SW480 (cell line): ENCODE measurements around the gene TSPOAP1.
A peak's percentile ranks its signal among the peaks of the same experiment; 100 is the strongest.

Experiments used
- DNase-seq: peaks from one replicate; pipeline ENCODE4 v3.0.0-alpha.2; 2016; ENCODE audit warnings: low spot score

Gene TSPOAP1

GRCh38 chr17:58318065-58318481 lies 10.5 kb downstream of the TSPOAP1 start:
- DNase-seq, result no peak

GRCh38 chr17:58317421-58318064 lies 11.1 kb downstream of the TSPOAP1 start:
- DNase-seq, result peak; percentile 84

- DNase-seq, result no peak
Measured at GRCh38 chr17:58316260-58316960, 12.2 kb downstream of the TSPOAP1 start.

GRCh38 chr17:58315750-58316149 lies 12.8 kb downstream of the TSPOAP1 start:
- DNase-seq, result no peak

- DNase-seq, result no peak
Measured at GRCh38 chr17:58315281-58315711, 13.3 kb downstream of the TSPOAP1 start.

GRCh38 chr17:58314706-58315015 lies 13.9 kb downstream of the TSPOAP1 start:
- DNase-seq, result no peak

GRCh38 chr17:58313815-58314705 lies 14.5 kb downstream of the TSPOAP1 start:
- DNase-seq, result no peak

- DNase-seq, result no peak
Measured at GRCh38 chr17:58312829-58313228, 15.8 kb downstream of the TSPOAP1 start.

- DNase-seq, result no peak
Measured at GRCh38 chr17:58312021-58312630, 16.5 kb downstream of the TSPOAP1 start.

GRCh38 chr17:58311429-58311894 lies 17.1 kb downstream of the TSPOAP1 start:
- DNase-seq, result no peak

GRCh38 chr17:58310511-58311428 lies 17.8 kb downstream of the TSPOAP1 start:
- no peak for DNase-seq

- DNase-seq, result no peak
Measured at GRCh38 chr17:58309918-58310259, 18.7 kb downstream of the TSPOAP1 start.

GRCh38 chr17:58308985-58309917 lies 19.3 kb downstream of the TSPOAP1 start:
- no peak for DNase-seq

- no peak for DNase-seq
Measured at GRCh38 chr17:58308173-58308984, 20.2 kb downstream of the TSPOAP1 start.

- no peak for DNase-seq
Measured at GRCh38 chr17:58307468-58308172, 21.0 kb downstream of the TSPOAP1 start.

GRCh38 chr17:58306131-58306951 lies 22.3 kb downstream of the TSPOAP1 start:
- no peak for DNase-seq

GRCh38 chr17:58305626-58306025 lies 23.0 kb downstream of the TSPOAP1 start:
- no peak for DNase-seq
